ENCODE data around the gene ATP6AP1.

Gene ATP6AP1

GRCh38 chrX:154469880-154470279 is 41.4 kb downstream of the ATP6AP1 start:
- no peak for DNase-seq (ENCODE audit: low read depth in 2 of 2)

GRCh38 chrX:154470434-154470833 is 42.0 kb downstream of the ATP6AP1 start:
- no peak for DNase-seq (ENCODE audit: low read depth in 2 of 2)

DNA sequence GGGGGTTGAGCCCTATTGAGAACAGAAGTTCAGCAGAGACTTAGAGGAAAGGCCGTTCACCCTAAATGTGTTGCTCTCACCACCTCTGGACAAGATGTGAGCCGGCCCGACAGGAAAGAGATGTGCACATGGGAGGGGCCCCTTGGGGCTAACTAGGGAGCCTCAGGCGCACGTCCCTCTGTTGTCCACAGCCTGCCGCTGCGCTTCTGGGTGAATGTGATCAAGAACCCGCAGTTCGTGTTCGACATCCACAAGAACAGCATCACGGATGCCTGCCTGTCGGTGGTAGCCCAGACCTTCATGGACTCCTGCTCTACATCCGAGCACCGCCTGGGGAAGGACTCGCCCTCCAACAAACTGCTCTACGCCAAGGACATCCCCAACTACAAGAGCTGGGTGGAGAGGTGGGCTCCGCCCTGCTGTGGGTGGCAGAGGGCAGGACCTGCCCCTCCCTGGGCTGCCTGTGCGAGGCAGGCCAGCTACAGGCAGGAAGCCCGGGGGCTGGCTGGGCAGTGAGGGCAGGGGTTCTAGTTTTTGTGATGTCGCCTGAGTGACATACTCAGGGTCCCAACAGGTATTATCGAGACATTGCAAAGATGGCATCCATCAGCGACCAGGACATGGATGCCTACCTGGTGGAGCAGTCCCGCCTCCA is 42.6 kb downstream of the ATP6AP1 start:
- DNase-seq (ENCODE audit: low read depth in 2 of 2), result no peak

DNA sequence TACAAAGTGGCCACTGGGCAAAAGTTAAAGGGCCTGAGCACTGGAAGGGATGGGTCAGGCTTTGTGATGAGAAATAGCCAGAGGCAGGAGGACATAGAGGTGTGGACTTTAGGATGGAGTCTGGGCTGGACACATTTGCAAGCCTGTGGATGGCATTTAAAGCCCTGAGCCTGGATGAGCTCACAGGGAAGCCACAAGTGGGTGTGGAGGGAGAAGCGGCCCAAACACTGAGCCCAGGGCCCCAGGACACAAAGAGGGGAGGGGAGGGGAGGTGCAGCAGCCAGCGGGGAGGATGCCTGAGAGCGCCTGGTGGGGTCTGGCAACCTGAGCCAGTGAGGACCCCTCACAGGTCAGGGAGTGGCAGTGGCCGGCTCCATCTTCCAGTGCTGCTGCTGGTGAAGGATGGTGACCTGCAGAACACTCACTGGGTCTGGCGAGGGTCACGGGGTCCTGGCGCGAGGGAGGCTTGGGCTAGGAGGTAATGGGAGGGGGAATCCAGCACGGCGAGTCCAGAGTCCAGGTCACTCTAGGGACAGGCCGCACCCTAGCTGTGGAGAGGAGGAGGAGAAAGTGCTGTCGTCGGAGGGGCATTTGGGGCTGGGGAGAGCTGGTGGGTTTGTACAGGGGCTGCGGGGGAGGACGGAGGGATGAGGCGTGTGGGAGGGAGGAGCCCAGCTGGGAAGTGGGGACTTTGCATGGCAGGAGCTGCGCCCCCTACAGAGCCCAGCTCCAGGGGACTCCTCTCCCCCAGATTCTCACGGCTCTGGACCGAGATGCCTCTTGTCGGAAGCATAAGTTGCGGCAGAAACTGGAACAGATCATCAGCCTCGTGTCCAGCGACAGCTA is 43.6 kb downstream of the ATP6AP1 start:
- no peak for DNase-seq (ENCODE audit: low read depth in 2 of 2)

DNA sequence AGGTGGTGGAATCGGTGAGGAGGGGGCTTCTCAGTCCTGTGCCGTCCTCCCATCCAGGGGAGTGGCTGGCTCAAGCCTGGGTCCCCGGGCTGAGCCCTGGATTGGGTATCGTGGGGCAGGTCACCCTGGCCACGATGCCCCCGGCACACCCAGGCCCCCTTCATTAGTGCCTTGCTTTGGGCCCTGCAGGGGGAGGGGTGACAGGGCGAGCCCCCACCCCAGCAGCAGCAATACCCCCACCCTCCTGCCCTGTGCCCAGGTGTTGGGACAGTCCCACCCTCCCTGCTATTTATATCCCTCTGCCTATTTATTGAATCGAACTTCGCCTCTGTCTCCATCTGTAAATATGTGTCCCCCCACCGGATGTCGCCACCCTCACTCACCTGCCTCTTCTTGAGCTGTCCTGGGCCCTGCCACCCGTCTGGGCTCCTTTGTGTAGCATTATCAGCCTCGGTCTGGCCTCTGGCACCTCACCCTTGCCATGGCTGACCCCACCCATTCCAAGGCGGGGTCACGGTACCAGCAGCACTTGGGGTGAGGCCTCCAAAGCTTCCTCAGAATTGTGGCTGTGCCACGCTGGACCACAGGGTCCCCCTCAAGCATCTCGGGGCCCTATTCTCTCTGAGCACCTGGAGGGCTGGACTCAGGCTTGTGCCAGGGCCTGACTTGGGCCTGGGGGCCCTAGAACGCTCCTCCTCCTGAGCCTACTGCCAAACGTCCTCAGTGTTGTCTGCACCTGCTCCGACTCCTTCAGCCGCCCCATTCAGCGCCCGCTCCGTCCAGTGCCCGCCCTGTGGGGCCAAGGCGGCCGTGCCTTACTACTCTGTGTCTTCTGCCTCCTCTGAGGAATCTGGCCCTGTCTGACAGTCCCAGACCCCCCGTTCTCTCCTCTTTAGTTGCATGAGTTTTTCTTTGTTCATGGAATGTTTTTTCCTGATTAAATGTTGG is 44.5 kb downstream of the ATP6AP1 start:
- DNase-seq (ENCODE audit: low read depth in 2 of 2), result no peak

DNA sequence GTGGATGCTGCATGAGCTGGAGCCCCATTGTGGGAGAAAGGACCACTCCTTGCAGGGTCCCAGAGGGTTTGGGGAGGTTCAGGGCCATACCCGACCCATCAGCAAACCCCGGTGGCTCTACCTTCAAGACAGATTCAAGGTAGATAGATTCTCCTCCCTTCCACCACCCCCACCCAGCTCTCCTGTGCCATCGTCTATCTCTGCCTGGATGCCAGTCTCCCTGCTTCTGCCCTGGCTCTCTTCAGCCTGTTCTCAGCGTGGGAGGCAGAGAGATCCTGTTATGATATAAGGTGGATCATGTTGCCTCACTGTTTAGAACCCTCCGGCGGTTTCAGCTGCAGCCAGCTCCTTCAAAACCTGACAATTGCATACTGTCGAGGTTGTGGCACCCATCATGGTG is 45.2 kb downstream of the ATP6AP1 start:
- DNase-seq (ENCODE audit: low read depth in 2 of 2), result no peak

GRCh38 chrX:154476821-154477220 is 48.3 kb downstream of the ATP6AP1 start:
- DNase-seq (ENCODE audit: low read depth in 2 of 2), result no peak

DNA sequence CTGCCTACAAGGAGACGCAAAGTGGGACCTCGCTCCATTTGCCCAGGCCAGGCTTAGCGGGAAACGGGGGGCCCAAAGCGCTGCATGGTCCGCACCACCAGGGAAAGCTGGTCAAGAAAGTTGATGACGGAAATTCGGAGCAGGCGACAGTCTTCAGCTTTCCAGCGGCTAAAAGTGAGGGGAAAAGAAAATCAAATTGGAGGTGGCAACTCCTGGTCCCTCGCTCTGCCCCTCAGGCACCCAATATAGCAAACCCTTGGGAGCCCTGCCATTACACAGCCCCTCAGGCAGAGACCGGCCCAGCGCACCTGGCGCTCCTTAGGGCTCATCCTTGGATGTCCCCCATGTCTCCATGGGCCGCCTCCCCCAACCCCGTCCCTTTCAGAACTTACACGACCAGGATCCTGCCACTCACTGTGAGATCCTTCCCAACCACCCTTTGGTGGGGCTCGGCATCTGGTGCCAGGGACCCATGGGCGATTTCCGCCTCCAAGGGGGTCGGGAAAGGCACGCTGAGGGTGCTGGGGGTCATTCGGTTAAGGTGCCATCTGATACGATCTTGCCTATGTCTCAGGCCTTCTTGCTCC is 49.5 kb downstream of the ATP6AP1 start:
- no peak for DNase-seq (ENCODE audit: low read depth in 2 of 2)

- DNase-seq (ENCODE audit: low read depth in 2 of 2), result peak; percentile 92 to 93
Measured at GRCh38 chrX:154478728-154479622, 50.5 kb downstream of the ATP6AP1 start, which contains the start of gene LAGE3. Gene LAGE3, minus strand, starts transcription at chrX:154479281. Its CDS starts 366 bp downstream, at chrX:154478915.

DNA sequence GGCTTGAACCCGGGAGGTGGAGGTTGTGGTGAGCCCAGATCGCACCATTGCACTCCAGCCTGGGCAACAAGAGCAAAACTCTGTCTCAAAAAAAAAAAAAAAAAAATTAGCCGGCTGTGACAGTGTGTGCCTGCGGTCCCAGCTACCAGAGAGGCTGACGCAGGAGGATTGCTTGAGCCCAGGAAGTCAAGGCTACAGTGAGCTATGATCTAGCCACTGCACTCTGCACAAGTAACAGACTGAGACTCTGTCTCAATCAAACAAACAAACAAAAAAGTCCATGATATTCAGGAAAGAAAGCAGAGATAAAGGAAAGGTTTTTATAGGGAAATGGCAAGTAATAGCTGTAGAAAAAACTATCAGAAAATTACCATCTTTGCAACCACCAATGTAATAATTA is 52.7 kb downstream of the ATP6AP1 start:
- no peak for DNase-seq (ENCODE audit: low read depth in 2 of 2)

DNA sequence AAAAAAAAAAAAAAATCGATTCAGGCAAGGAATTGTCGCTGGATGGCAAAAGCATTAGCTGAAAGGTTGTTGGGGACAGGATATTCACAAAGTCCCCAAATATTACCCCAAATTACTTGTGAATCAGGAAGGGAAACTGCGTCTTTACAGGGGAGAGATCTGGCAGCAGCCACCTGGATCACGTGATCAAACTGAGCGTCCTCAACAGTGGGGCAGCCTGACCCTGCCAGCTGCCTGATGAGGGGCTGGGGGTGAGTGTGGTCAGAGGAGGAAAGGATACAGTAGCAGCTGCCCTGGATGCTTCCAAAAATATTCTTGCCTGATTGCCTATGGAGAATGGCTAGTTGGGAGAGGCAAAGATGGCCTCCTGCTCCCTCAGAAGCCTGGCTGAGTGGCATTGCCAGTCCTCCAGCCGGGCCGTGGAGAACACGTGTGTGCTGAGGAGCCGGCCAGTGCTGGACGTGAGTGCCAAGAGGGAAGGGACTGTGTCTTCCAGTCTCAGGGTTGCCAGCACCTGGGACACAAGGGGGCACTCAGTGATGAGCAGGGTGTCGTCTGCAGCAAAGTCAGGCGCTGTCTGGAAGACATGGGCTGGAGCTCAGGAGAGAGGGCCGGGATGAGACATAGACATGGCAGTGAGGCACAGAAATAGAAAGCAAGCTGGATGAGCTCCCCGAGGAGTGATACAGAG is 53.6 kb downstream of the ATP6AP1 start:
- DNase-seq (ENCODE audit: low read depth in 2 of 2), result no peak

DNA sequence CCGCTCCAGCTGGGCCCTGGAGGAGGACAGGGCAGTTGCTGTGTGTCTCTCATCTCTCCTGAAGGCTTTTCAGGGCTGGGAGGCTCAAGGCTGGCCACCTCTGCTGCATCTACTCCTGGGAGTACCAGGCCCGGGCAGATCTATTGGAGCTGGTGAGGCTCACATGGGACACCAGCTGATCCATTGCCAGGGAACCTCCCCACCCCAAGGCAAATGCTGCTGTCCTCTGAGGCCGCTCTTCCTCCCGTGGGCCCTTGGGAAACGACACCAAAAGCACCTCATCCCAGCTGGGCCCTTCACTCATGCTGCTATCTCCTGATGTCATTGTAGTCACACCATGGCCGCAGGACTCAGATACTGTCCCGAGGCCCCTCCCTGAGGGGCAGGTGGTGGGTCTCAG is 54.3 kb downstream of the ATP6AP1 start:
- DNase-seq (ENCODE audit: low read depth in 2 of 2), result no peak

DNA sequence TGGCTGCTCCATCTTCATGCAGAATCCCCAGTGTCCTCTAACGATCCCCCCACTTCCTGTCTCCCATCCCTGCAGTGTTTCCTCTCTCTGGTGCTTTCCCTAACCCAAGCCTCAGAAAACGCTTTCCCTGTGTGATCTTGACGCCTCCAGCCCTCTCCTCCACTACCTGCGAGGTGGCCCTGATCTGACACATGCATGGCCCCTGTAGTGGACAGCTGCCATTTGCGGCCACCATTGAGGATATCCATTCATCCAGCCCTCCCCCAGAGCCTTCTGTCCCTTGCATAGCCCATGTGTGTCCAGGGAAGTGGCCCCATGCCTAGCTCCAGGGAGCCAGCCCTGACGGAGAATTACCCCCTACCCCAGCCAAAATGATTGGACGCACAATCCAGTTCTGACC is 54.8 kb downstream of the ATP6AP1 start:
- DNase-seq (ENCODE audit: low read depth in 2 of 2), result no peak

DNA sequence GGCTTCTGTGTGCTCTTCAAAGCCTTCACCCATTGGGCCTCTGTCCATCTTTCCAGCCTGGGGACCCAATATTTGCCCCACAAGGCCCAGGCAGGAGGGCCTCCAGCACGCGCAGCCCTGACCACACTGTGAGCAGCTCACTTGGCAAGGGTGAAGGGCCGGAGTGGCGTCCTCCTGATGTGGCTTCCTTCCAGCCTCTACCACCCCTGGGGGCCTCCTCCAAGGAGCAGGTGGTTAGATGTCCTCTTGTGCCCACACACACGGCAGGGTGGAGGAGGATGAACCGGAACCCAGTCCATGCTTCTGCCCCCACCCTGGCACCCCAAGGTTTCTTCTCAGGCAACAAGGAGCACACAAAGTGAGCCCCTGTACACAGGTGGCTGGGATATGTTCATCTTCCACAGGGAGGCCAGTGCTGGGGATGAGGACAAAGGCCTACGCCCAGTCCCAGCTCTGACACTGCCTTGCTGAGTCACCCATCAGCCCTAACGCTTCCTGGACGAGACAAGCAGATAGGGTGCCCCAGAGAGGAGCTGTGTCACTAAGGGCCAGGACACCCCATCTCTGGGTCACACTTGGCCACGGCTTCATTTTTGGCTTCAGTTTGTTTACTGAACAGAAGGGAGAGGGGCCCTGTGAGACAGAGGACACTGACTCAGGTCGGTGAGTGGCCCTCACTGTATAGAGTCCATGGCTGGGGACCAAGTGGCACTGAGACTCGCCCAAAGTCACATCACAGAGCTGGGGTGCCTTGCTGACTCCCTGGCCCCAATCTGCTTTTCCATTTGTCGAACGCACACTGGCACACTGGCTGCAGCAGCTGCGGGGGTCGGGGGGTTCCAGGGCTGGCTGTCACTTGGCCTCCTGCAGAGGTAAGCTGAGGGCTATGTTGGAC is 56.0 kb downstream of the ATP6AP1 start:
- no peak for DNase-seq (ENCODE audit: low read depth in 2 of 2)

DNA sequence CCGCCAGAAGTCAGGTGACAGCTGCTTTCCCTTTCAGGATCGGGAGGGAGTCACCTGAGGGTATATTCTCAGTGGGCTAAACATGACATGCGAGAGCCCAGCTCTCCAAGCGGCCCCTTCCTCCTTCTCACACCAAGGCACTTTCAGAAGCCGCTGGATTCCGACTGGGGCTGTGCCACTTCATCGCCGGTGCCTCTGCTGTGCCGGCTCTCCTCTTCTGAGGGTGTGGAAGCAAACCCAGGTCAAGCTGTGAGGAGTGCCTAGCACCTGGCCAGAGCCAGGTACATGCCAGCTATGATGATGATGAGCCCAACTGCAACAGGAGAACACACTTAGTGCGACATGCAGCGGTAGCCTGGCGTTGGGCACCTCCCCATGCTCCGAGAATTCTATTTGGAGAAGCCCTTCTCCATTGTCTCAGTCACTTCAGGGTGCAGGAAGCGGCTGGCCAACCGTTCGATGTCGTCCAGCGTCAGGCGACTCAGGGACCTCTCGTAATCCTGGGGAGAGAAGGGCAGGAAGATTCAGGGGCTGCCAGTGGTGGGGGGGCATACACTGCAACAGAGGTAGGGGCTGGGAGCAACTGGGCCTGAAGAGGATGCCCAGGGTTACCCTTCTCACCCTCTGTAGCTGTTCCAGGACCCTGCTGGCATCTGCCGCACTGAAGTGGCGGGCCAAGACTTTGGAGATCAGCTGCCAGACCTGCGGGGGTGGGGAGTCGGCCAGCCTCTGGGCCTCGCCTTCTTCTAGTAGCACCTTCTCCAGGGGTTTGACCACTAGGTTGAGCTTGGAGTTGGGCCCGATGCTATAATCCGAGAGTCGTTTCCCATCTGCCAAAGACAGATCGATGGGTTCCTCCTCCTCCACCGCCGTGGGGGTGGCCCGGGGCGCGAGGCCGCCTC is 56.9 kb downstream of the ATP6AP1 start:
- no peak for DNase-seq (ENCODE audit: low read depth in 2 of 2)

GRCh38 chrX:154486052-154486395 is 57.5 kb downstream of the ATP6AP1 start:
- DNase-seq (ENCODE audit: low read depth in 2 of 2), result no peak

Data from stimulated activated CD4-positive, alpha-beta T cell treated with anti-CD3 and anti-CD28 coated beads, Interleukin-4, amount 100 ng/mL, for 48 hours (primary cell).